Urinary bladder (tissue), 4 donors: ENCODE measurements around the gene MED26. TPM values are rescaled to one million over a fixed set of nuclear protein-coding genes. Genes with fewer than 3 reads are reported as not detected.

Experiments used
- DNase-seq: peaks from one replicate; pipeline ENCODE4 v3.0.0-alpha.2; 2015; ENCODE audit errors: extremely low spot score
- H3K27ac ChIP-seq: one replicate; pipeline ENCODE4 v1.5.1; 2013; ENCODE audit warnings: low read depth, mild to moderate bottlenecking, moderate library complexity
- H3K36me3 ChIP-seq: one replicate; pipeline ENCODE4 v1.6.1; 2013; ENCODE audit warnings: mild to moderate bottlenecking, moderate library complexity; ENCODE audit not compliant: insufficient read depth
- H3K4me1 ChIP-seq: one replicate; pipeline ENCODE4 v1.6.1; 2013; ENCODE audit warnings: mild to moderate bottlenecking, moderate library complexity; ENCODE audit not compliant: insufficient read depth
- H3K4me3 ChIP-seq: one replicate; pipeline ENCODE4 v1.5.1; 2013; ENCODE audit warnings: low read depth, low read length
- WGBS: extraction: QIAGEN DNeasy Blood & Tissue Kit; methylation state at CpG from one replicate; pipeline ENCODE4 v1.1.7; 2013; 5-methylcytosine and 5-hydroxymethylcytosine counted together
- polyA plus RNA-seq: library from polyadenylated mRNA; stranded (reverse); fragments of 200-250 nt; gene quantifications from one replicate; pipeline ENCODE4 v1.2.3, GENCODE V29; 2013
- total RNA-seq: library from RNA; depleted of rRNA; stranded (reverse); fragments of >200 nt; gene quantifications from one replicate; pipeline ENCODE4 v1.2.3, GENCODE V29; 2014
- donor health status: healthy with polysubstance abuse.
- donor health status: healthy.

The MED26 gene
- total and polyA plus RNA-seq, 2 donors, result 3.5 to 7.6 TPM

DNA sequence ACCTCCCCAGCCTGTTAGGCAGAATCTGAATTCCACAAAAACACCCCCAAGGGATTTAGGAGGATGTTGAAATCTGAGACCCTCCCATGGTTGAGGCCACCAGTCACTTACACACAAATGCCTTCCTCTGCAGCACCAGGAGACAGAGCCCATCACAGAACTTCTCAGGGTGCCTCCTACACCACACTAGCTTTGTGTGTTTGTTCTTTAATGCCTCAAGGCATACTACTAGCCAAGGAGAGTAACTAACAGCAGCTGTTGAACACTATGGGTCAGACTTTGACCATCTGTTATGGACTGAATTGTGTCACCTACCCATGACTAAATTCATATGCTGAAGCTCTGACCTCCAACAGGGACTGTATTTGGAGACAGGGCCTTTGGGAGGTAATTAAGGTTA lies 9.5 kb upstream of the MED26 start:
- H3K4me1 ChIP-seq, result no peaks in the 10 kb centered on the region
- H3K27ac ChIP-seq, result no peak overlapping the region
- DNase-seq, result no peak
- H3K4me3 ChIP-seq, result no peak overlapping the region
- peaks cover 5% of the 10 kb centered on the region for H3K36me3 ChIP-seq

DNA sequence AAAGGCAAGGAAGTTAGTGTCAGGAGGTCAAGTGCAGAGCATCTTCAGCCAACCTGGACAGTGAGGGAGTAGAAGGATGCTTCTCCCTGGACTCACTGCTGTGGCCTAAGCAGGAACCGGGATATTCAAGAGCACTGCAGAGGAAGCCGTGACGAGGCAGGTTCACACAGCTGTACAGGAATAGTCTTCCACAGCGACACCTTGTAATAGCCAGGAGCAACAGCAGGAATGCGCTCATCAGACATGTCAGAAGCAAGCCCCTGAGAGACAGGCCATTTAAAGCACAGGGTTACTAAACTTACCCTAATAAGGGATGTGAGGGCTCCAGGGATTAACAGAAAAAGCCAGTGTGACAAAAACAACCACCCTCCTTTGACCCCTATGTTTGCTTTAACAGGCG lies 3.5 kb upstream of the MED26 start:
- H3K27ac ChIP-seq, result no peak overlapping the region
- no peak overlapping the region for H3K4me3 ChIP-seq
- DNase-seq, result no peak
- 92% methylated on average over 6 of the region's 6 CpGs for WGBS
- H3K36me3 ChIP-seq, result no peaks in the 10 kb centered on the region
- H3K4me1 ChIP-seq, result no peaks in the 10 kb centered on the region

DNA sequence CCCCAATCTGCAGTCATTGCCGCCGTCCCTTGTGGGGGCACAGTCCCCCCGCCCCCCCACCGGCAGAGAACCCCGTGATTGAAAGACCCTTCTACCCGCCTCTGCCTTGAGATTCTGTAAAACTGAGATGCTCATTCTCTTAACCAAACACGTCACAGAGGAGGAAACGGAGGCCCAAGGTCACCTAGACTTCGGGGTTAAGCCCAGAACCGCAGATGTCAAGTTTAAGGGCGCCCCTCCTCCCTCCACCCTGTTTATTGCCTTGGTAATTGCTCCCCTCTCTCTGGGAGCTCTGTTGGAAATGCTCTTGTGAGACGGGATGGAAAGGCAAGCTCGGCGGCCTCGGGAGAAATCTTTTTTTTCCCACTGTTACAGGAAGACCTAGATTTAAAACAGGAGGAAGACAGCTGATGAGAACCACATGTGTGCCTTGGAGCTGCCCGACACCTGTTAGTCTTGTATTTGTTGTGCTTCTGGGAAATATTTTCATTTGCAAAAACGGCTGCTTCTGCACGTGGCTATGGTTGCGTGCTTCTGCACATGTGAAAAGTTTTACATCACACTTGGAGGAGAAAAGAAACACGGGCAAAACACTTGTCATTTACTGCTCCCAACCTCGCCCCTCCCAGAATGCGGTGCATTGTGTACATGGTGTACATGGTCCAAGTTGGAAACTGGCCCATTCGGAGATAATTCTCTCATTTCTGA lies 1.1 kb upstream of the MED26 start:
- Histone ChIP-seq H3K36me3 (no peaks in the 10 kb centered on the region), H3K4me1 (no peaks in the 10 kb centered on the region), H3K27ac (peak overlapping the region; percentile 96), H3K4me3 (peak overlapping the region; percentile 68)
- WGBS, result 3% methylated on average over 23 of the region's 23 CpGs
- DNase-seq, result no peak

DNA sequence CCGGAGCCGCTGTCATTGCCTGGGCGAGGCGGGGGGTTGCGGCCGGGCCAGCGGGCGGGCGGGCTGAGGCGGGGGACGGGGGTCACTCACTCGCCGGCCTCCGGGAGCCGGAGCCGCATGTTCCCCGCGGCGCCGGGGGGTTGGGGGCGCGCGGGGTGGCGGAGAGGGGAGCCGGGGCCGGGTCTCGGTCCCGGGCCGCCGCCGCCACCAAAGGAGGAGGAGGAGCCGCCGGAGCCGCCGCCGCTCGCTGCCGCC lies 149 bp downstream of the MED26 start:
- no peaks in the 10 kb centered on the region for H3K4me1 ChIP-seq
- peak overlapping the region; percentile 100 for H3K4me3 ChIP-seq
- H3K36me3 ChIP-seq, result no peaks in the 10 kb centered on the region
- DNase-seq, result no peak
- under 1% methylated on average over 38 of the region's 38 CpGs for WGBS
- no peak overlapping the region for H3K27ac ChIP-seq

DNA sequence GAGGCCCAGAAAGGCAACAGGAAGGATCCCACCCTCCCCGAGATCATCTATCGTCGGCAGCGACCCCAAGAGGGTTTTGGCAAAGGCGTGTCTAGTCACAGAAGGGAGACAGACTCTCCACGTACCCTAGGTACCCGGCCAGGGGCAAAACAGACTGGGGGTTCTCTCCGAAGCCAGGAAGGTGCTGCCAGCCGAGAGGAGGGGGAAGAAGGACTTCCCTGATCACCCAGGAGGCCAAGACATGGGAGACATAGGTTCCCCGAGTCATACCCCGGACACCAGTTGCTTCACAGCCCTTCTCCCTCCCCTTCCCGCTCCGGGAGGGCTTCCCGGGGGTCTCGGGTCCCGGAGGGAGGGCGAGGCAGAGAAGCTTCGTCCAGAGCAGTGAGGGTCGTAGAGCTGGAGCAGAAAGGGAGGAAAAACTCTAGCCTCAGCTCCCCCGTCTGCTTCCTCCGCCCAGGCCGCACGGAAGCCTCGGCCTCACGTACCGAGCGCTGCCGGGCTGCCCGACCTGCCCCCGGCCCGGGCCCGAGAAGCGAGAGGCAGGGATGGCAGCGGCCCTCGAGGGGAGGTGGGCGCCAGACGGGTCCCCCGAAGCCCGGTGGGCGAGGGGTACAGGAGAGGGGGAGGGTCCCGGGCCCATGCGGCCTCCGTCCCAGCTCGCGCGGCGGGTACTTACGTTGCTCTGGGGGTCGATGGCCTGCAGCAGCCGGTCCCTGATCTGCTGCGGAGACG lies 644 bp downstream of the MED26 start:
- H3K4me3 ChIP-seq, result peak overlapping the region; percentile 100
- peak overlapping the region; percentile 47 for H3K27ac ChIP-seq
- H3K36me3 ChIP-seq, result no peaks in the 10 kb centered on the region
- no peaks in the 10 kb centered on the region for H3K4me1 ChIP-seq
- under 1% methylated on average over 52 of the region's 52 CpGs for WGBS
- no peak for DNase-seq

DNA sequence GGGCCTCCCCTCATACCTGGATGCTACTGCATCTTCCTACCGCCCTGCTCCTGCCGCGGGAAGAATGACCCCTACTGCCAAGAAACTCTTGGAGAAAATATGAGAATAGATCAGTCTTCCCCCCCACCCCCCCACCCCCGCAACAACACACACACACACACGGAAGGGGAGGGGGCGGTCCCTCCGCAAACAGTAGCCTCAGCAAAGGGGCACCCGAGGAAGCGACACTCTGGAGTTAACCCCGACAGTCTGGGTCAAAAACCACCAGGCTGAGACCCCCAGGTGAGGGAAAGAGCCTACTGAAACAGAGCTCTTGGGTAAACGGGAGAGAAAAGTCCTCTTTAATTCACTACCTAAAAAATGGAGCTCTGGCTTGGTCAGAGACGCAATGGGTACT lies 1.2 kb downstream of the MED26 start:
- no peak for DNase-seq
- WGBS, result 6% methylated on average over 12 of the region's 12 CpGs
- H3K27ac ChIP-seq, result no peak overlapping the region
- H3K4me3 ChIP-seq, result peak overlapping the region; percentile 100
- no peaks in the 10 kb centered on the region for H3K4me1 ChIP-seq
- H3K36me3 ChIP-seq, result no peaks in the 10 kb centered on the region

DNA sequence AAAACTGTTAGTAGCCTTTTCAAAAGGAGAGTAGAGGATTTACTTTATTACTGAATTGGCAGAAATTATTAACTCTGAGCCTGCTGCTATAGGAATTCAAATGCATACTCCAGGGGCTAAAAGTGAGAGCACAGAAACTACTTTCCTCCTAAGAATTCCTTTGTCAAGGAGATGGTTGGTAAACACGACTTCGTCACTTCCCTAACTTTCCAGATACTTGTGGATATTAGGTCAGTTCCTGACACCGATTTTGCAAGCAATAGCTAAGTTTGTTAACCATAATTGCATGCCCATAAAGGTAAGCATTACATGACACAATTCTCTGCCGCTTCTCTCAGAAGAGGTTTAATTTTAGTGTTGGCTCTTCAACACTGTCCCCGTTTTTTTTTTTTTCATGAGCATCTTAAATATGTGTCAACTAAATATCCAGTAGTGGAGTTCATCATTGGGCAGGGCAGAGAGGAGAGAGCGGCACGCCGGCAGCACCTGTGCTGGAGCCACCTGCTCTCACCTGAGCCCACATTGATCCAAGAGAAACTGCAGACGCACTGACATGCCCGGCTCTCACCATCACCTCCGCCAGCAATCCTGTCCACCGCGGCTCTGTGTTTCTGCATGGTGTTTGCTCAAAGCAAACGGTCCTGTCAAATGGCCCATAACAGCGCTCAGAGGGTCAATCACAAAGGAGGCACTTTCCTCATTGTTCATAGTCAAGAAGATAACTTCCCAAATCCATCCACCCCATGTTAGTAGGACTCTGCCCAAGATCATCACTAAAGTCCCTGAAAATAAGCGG lies 2.6 kb downstream of the MED26 start:
- WGBS, result 81% methylated on average over 16 of the region's 16 CpGs
- Histone ChIP-seq H3K4me1 (no peaks in the 10 kb centered on the region), H3K36me3 (no peaks in the 10 kb centered on the region), H3K4me3 (no peak overlapping the region), H3K27ac (no peak overlapping the region)
- no peak for DNase-seq

DNA sequence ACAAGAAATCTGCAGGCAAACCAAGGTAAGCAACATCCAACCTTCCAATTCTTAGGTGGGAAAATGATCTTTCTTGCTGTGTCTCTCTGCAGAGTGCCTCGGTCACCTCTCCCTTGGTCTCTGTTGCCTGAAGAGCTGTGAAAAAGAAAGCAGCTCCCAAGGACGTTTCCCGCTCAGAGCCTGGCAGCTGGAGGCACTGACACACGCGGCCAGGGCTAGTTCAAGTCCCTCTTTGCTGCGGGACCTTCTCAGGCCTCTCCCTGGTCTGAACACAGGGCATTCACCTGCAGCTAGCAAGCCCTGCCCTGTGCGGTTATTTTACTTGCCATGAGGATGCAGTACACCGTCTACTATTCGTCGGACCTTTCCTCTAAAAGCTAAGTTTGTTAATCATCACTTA lies 3.8 kb downstream of the MED26 start:
- no peak for DNase-seq
- Histone ChIP-seq H3K36me3 (no peaks in the 10 kb centered on the region), H3K4me3 (no peak overlapping the region), H3K4me1 (no peaks in the 10 kb centered on the region), H3K27ac (no peak overlapping the region)
- WGBS, result 82% methylated on average over 10 of the region's 10 CpGs

DNA sequence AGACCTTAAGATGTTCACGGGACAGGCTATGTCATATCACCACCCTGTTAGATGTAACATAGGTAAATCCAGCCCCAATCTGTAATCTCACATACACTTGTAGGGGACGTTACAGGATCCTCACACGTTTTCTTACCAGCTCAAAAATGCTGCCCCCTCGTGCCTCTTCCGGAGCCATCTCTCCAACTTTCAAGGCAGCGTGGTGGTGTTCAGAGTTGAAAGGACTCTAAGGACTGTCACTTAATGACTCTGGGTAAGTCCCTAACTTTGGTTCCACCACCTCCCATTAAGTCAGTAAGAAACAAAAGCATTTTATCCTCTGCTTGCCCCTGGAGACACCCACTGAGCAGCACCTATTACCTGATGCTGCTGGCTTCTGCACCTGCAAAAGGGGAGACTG lies 4.4 kb downstream of the MED26 start:
- 80% methylated on average over 6 of the region's 6 CpGs for WGBS
- DNase-seq, result no peak
- Histone ChIP-seq H3K27ac (no peak overlapping the region), H3K4me1 (no peaks in the 10 kb centered on the region), H3K36me3 (no peaks in the 10 kb centered on the region), H3K4me3 (no peak overlapping the region)

DNA sequence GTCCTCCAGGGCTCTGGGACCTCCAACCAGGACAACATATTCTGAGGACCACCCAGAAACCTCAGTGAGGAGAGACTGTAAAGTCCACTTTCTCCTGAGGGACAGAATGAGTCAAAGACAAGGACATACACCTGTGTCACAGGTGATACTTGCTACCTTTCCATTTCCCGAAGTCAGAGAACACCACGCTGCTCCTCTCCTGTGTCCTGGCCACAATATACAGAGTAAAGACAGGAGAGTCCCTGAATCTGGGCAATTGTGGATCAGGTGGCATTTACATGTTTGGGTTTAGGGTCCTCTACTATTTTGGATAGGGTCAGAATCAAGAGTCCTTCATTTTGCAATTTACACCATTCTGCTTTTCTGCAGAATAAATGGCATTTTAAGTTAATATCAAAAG lies 4.9 kb downstream of the MED26 start:
- no peaks in the 10 kb centered on the region for H3K4me1 ChIP-seq
- DNase-seq, result no peak
- no peak overlapping the region for H3K27ac ChIP-seq
- H3K36me3 ChIP-seq, result no peaks in the 10 kb centered on the region
- WGBS, result 98% methylated on average over 2 of the region's 2 CpGs
- no peak overlapping the region for H3K4me3 ChIP-seq

DNA sequence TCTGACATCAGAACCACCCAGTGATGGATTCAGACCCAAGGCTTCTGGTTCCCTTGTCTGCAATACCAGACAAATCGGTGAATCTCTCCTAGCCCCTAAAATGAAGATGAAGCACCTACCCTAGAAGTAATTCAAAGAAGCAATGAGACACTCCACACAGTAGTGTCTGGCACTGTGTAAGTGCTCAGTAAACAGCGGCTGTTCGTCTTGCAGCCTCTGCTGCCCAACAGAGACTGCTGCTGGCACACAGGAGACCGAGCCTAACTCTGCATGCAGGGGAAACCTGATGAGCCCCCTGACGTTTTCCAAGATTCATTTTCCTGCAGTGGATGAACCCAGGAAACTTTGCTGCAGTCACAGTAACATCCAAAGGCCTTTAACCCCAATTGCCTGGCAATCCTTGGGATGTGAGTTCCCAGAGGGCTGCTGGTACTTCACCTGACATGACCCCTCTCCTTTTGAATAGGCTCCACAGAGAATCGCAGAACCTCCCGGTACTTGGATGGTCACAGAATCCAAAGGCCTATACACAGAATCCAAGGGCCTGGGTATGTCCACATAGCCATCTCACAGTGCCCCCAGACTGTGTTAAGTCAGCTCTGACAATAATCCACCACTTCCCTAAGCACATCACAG lies 6.7 kb downstream of the MED26 start:
- Histone ChIP-seq H3K36me3 (no peaks in the 10 kb centered on the region), H3K4me3 (no peak overlapping the region), H3K27ac (no peak overlapping the region), H3K4me1 (no peaks in the 10 kb centered on the region)
- 79% methylated on average over 7 of the region's 7 CpGs for WGBS
- DNase-seq, result no peak

DNA sequence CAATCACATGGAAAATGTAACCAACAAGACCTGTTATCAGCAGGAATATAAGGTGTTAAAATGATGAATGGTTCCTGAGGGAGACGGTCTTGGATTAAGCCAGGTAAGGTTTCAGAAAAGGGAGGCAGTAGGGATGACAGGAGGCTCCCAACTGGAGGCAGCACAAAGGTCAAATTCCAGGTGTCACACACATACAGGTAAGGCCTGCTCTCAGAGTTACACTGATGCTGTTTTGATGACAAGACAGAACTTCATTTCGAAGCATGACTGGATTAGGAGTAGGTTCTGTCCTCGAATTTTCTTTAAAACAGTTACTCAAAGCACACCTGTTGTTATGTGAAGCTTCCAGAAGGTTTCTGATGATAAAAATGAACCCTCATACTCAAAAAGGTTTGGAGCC lies 7.4 kb downstream of the MED26 start:
- WGBS, result 72% methylated on average over 3 of the region's 3 CpGs
- Histone ChIP-seq H3K4me1 (no peaks in the 10 kb centered on the region), H3K4me3 (no peak overlapping the region), H3K27ac (no peak overlapping the region), H3K36me3 (no peaks in the 10 kb centered on the region)
- DNase-seq, result no peak

DNA sequence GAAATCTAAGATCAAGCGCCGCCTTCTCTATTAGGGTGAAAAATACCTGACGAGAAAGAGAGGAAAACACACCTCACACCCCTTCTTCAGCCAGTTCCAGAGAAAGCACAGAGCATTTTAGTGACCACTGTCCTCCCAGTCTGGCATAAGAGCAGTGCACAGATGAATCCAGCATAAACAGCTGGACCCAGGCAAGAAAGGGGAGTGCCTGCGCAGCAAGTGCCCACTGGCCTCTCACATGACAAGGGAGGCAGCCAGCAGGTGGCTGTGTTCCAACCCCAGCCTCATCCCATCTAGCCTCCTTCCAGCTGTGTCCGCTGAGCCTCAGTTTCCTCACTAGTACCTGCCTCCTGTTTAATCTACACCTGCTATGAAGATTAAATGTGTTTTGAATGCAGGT lies 8.0 kb downstream of the MED26 start:
- DNase-seq, result no peak
- Histone ChIP-seq H3K27ac (no peak overlapping the region), H3K4me3 (no peak overlapping the region), H3K4me1 (no peaks in the 10 kb centered on the region), H3K36me3 (no peaks in the 10 kb centered on the region)
- 85% methylated on average over 5 of the region's 5 CpGs for WGBS

DNA sequence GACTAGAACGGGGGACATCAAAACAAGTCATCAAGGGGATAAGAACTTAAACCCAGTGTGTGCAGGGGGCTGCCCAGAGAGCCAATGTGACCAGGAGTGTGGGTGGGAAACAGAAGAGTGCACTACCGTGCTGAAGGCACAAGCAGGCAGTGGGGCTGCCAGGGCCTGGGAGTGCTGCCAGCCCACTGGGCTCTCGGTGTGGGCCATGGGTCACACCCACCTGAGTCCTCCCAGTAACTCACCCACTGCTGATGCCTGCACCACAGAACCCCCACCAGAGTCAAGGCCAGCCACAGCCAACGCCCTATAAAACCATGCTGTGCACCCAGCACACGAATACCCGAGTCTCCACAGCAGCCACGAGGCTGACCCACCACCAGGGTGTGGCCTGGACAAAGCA lies 8.5 kb downstream of the MED26 start:
- 57% methylated on average over 7 of the region's 7 CpGs for WGBS
- Histone ChIP-seq H3K4me3 (no peak overlapping the region), H3K27ac (no peak overlapping the region), H3K36me3 (no peaks in the 10 kb centered on the region), H3K4me1 (no peaks in the 10 kb centered on the region)
- DNase-seq, result no peak
